SK-N-SH (cell line): ENCODE results near the gene OR51B2. TPM values are rescaled to one million over a fixed set of nuclear protein-coding genes. Genes with fewer than 3 reads are reported as not detected.
"Not testable (repeated sequence)": the region's sequence is repeated elsewhere in the genome, so short reads cannot be mapped to it uniquely, and the experiment has no call there.

ENCODE experiments used
- CTCF ChIA-PET: fragments of 300-600, 350-600 bp; formaldehyde crosslinking; extraction: SDS; loops from one replicate; lab custom pipeline; 2021; lab: Yijun Ruan, JAX
- POLR2A ChIA-PET: fragments of 350-600 bp; sonication (Branson Sonifier 250); formaldehyde crosslinking; extraction: SDS; loops from one replicate; lab custom pipeline; 2020; ENCODE audit warnings: antibody characterized with exemption, inconsistent platforms; lab: Yijun Ruan, JAX
- DNase-seq: peaks from one replicate; pipeline ENCODE4 v3.0.0; 2012
- H2AFZ ChIP-seq: fragments of 200-600 bp; sonication (generic); 2 replicates; pipeline ENCODE4 v1.8.1; 2016; ENCODE audit warnings: antibody characterized with exemption, mild to moderate bottlenecking, low read depth
- H3F3A ChIP-seq: fragments of 200-600 bp; sonication (generic); replicated peaks from 2 replicates; pipeline ENCODE3; 2016; ENCODE audit warnings: antibody characterized with exemption, mild to moderate bottlenecking; ENCODE audit not compliant: insufficient read depth
- H3K27ac ChIP-seq, 2 experiments: fragments of 200-500 bp in 1 of 2; fragments of 200-600 bp in 1 of 2; sonication (Bioruptor generic) in 1 of 2; sonication (generic), shearing (Covaris generic) in 1 of 2; 2 replicates each; pipeline versions ENCODE4 v1.5.1 to v1.6.1; 2014 to 2016; ENCODE audit warnings: low read depth in 2 of 2, inconsistent platforms in 1 of 2, low read length in 1 of 2, mild to moderate bottlenecking in 1 of 2, mixed read lengths in 1 of 2
- H3K27me3 ChIP-seq: fragments of 200-600 bp; sonication (generic), shearing (Covaris generic); 2 replicates; pipeline ENCODE4 v1.6.1; 2016; ENCODE audit warnings: mixed run types; ENCODE audit not compliant: insufficient read depth
- H3K36me3 ChIP-seq, 2 experiments: fragments of 200-500 bp in 1 of 2; fragments of 200-600 bp in 1 of 2; sonication (Bioruptor generic) in 1 of 2; sonication (generic) in 1 of 2; replicated peaks in 1 of 2; 2 replicates each; pipeline versions ENCODE3 to v1.5.1; 2014 to 2016; ENCODE audit warnings: low read length in 1 of 2, mild to moderate bottlenecking in 1 of 2; ENCODE audit not compliant: insufficient read depth in 2 of 2, control insufficient read depth in 1 of 2
- H3K4me1 ChIP-seq, 2 experiments: fragments of 200-500 bp in 1 of 2; fragments of 200-600 bp in 1 of 2; sonication (Bioruptor generic) in 1 of 2; sonication (generic), shearing (Covaris generic) in 1 of 2; 2 replicates each; pipeline versions ENCODE4 v1.5.1 to v1.6.1; 2014 to 2016; ENCODE audit warnings: low read depth in 1 of 2, low read length in 1 of 2, mixed run types in 1 of 2; ENCODE audit not compliant: insufficient read depth in 2 of 2, control insufficient read depth in 1 of 2
- H3K4me2 ChIP-seq: fragments of 200-600 bp; sonication (generic), shearing (Covaris generic); 2 replicates; pipeline ENCODE4 v1.6.1; 2017; ENCODE audit warnings: mixed run types
- H3K4me3 ChIP-seq, 2 experiments: fragments of 200-500 bp in 1 of 2; fragments of 200-600 bp in 1 of 2; sonication (Bioruptor generic) in 1 of 2; sonication (generic), shearing (Covaris generic) in 1 of 2; 2 replicates each; pipeline versions ENCODE4 v1.5.1 to v1.8.1; 2014 to 2016; ENCODE audit warnings: low read depth in 2 of 2, inconsistent platforms in 1 of 2, low read length in 1 of 2, mild to moderate bottlenecking in 1 of 2, mixed read lengths in 1 of 2, moderate library complexity in 1 of 2
- H3K79me2 ChIP-seq: fragments of 200-600 bp; sonication (generic); 2 replicates; pipeline ENCODE4 v1.8.1; 2017; ENCODE audit warnings: mild to moderate bottlenecking; ENCODE audit not compliant: insufficient read depth
- H3K9ac ChIP-seq: fragments of 200-600 bp; sonication (generic); 2 replicates; pipeline ENCODE4 v1.6.1; 2017; ENCODE audit warnings: mixed run types
- H3K9me2 ChIP-seq: fragments of 200-600 bp; sonication (generic); 2 replicates; pipeline ENCODE4 v1.6.1; 2017; ENCODE audit warnings: mixed run types
- H3K9me3 ChIP-seq: fragments of 200-600 bp; sonication (generic); 2 replicates; pipeline ENCODE4 v1.6.1; 2017; ENCODE audit warnings: mixed run types, mild to moderate bottlenecking, moderate library complexity
- H4K20me1 ChIP-seq: fragments of 200-600 bp; sonication (generic); 2 replicates; pipeline ENCODE4 v1.6.1; 2017; ENCODE audit warnings: mild to moderate bottlenecking, mixed run types; ENCODE audit not compliant: insufficient read depth
- EP300 ChIP-seq, 2 experiments: IDR thresholded peaks; 2 replicates each; pipeline versions ENCODE4 v1.4.0 to v1.6.1; 2012; ENCODE audit warnings: borderline replicate concordance in 1 of 2, low read depth in 1 of 2, low read length in 1 of 2
- FOXM1 ChIP-seq: IDR thresholded peaks from 2 replicates; pipeline ENCODE4 v1.4.0; 2012; ENCODE audit warnings: low read depth, mild to moderate bottlenecking
- GABPA ChIP-seq: IDR thresholded peaks from 2 replicates; pipeline ENCODE4 v1.4.0; 2012; ENCODE audit warnings: low read depth, mild to moderate bottlenecking
- MXI1 ChIP-seq: IDR thresholded peaks from 2 replicates; pipeline ENCODE4 v1.6.1; 2012; ENCODE audit warnings: mild to moderate bottlenecking, low read depth, low read length, improper control_type of control experiment
- NFIC ChIP-seq: IDR thresholded peaks from 2 replicates; pipeline ENCODE4 v1.4.0; 2012; ENCODE audit warnings: borderline replicate concordance
- PBX3 ChIP-seq: IDR thresholded peaks from 2 replicates; pipeline ENCODE4; 2012
- POLR2AphosphoS5 ChIP-seq: IDR thresholded peaks from 2 replicates; pipeline ENCODE4 v1.6.1; 2012; ENCODE audit warnings: low read depth, low read length
- RAD21 ChIP-seq: IDR thresholded peaks from 2 replicates; pipeline ENCODE4 v1.6.1; 2012; ENCODE audit warnings: mild to moderate bottlenecking, low read length
- RCOR1 ChIP-seq: fragments of 150-350 bp; IDR thresholded peaks from 2 replicates; pipeline ENCODE4 v1.6.1; 2017; ENCODE audit warnings: antibody characterized with exemption, low read length
- RFX5 ChIP-seq: IDR thresholded peaks from 2 replicates; pipeline ENCODE4 v1.6.1; 2012; ENCODE audit warnings: mild to moderate bottlenecking, improper control_type of control experiment, low read length
- RXRA ChIP-seq: IDR thresholded peaks from 2 replicates; pipeline ENCODE4 v1.4.0; 2012; ENCODE audit warnings: low read depth, mild to moderate bottlenecking, borderline replicate concordance
- TCF12 ChIP-seq: IDR thresholded peaks from 2 replicates; pipeline ENCODE4 v1.4.0; 2012
- TEAD4 ChIP-seq: IDR thresholded peaks from 2 replicates; pipeline ENCODE4 v1.4.0; 2012; ENCODE audit warnings: mild to moderate bottlenecking, borderline replicate concordance; ENCODE audit not compliant: insufficient read depth
- YY1 ChIP-seq: IDR thresholded peaks from 2 replicates; pipeline ENCODE4 v1.4.0; 2012; ENCODE audit warnings: low read depth, mild to moderate bottlenecking
- WGBS: methylation state at CpG from one replicate; pipeline ENCODE4 v1.1.6; 2017; ENCODE audit warnings: low lambda C conversion rate; 5-methylcytosine and 5-hydroxymethylcytosine counted together
- polyA plus RNA-seq, 3 experiments: library from polyadenylated mRNA; depleted of rRNA; stranded (reverse); fragments of >200 nt; gene quantifications; 2 replicates each; pipeline ENCODE4 v1.2.3, GENCODE V29; 2012
- TF ChIP-seq, protein P1 (sequence below): IDR thresholded peaks from 2 replicates; pipeline ENCODE4 v1.4.0; 2012; ENCODE audit warnings: low read depth

Gene OR51B2
- polyA plus RNA-seq, 1 of the 3 experiments (the other 2 are of a cell fraction) = not detected

DNA sequence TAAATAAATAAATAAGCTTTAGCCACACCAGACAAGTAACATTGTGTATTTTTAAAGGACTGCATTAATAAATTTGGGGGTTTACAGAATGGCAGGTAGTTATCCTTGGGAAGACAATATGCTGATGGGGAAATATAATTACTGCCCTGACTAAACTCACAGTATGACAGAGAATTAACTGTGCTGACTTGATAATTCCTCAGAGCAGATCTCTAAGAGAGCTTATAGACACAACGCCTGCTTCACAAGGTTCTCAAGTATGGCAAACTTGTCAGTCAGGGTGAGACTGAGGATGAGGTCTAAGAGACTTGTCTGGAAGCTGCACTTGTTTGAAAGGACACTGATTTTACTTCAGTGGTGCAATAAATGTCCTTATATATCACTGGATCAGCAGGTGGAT is 25.6 kb downstream of the OR51B2 start:
- Histone ChIP-seq H3K27me3 (peaks cover 6% of the 10 kb centered on the region; the same call in 1 of the 2 replicates), H3K27ac (no peak overlapping the region), H3K4me2 (no peak overlapping the region), H3K9me2 (no peaks in the 10 kb centered on the region), H3F3A (no peaks in the 10 kb centered on the region), H3K79me2 (no peaks in the 10 kb centered on the region), H2AFZ (no peak overlapping the region), H3K9ac (no peak overlapping the region), H3K4me1 (no peaks in the 10 kb centered on the region), H3K9me3 (no peaks in the 10 kb centered on the region), H3K36me3 (no peaks in the 10 kb centered on the region), H4K20me1 (no peaks in the 10 kb centered on the region), H3K4me3 (no peak overlapping the region)
- POLR2A ChIA-PET = no interaction called here
- DNase-seq = no peak
- 0% methylated on average over 1 of the region's 1 CpG for WGBS
- TF ChIP-seq TCF12 (no peak), TEAD4 (no peak), FOXM1 (no peak), RXRA (no peak), YY1 (no peak), PBX3 (no peak), MXI1 (no peak), GABPA (no peak), NFIC (no peak), RFX5 (no peak), RCOR1 (no peak), POLR2AphosphoS5 (no peak)
- TF ChIP-seq, protein P1, sequence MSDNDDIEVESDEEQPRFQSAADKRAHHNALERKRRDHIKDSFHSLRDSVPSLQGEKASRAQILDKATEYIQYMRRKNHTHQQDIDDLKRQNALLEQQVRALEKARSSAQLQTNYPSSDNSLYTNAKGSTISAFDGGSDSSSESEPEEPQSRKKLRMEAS = no peak
- TF ChIP-seq, all 33 proteins: peak for 0
- CTCF ChIA-PET = no interaction called here

- Histone ChIP-seq H3K9me3 (no peaks in the 10 kb centered on the region), H3K36me3 (no peaks in the 10 kb centered on the region), H3K4me2 (no peak overlapping the region), H3K9me2 (no peaks in the 10 kb centered on the region), H3K27ac (no peak overlapping the region), H3K79me2 (no peaks in the 10 kb centered on the region), H3F3A (no peaks in the 10 kb centered on the region), H3K9ac (no peak overlapping the region), H2AFZ (no peak overlapping the region), H3K27me3 (peaks cover 6% of the 10 kb centered on the region; the same call in 1 of the 2 replicates), H4K20me1 (no peaks in the 10 kb centered on the region), H3K4me1 (no peaks in the 10 kb centered on the region), H3K4me3 (no peak overlapping the region)
- no peak for DNase-seq
- TF ChIP-seq RAD21 = no peak
- no peak for TF ChIP-seq POLR2AphosphoS5
- no peak for TF ChIP-seq EP300 (IDR thresholded peaks at IDR 0.05; ENCODE audit: borderline replicate concordance in 1 of 2, low read depth in 1 of 2, low read length in 1 of 2)
- POLR2A ChIA-PET = no interaction called here
- CTCF ChIA-PET = no interaction called here
- 4% methylated on average over 4 of the region's 4 CpGs for WGBS
Observed at GRCh38 chr11:5297721-5298323, 26.3 kb downstream of the OR51B2 start.

DNA sequence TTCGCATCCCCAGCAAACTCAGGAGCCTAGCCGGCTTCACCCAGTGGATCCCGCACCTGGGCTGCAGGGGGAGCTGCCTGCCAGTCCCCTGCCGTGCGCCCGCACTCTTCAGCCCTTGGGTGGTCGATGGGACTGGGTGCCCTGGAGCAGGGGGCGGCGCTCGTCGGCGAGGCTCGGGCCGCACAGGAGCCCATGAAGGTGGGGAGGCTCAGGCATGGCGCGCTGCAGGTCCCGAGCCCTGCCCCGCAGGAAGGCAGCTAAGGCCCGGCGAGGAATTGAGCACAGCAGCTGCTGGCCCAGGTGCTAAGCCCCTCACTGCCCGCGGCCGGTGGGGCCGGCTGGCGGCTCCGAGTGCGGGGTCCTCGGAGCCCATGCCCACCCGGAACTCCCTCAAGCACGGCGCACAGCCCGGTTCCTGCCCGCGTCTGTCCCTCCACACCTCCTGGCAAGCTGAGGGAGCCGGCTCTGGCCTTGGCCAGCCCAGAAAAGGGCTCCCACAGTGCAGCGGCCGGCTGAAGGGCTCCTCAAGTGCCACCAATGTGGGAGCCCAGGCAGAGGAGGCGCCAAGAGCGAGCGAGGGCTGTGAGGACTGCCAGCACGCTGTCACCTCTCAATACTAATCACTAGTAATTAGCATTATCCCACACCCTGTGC is 29.6 kb downstream of the OR51B2 start:
- CTCF ChIA-PET = interaction anchor here (0.6 kb wide), 1 partner anchor 1110 kb away, joined by 3 read pairs; no protein-coding TSS in a partner anchor
- H3K79me2 ChIP-seq, H3K27me3 ChIP-seq, POLR2A ChIA-PET, H3K9me2 ChIP-seq, H3K4me2 ChIP-seq, H3K36me3 ChIP-seq, H4K20me1 ChIP-seq, H3K4me1 ChIP-seq, H3K9ac ChIP-seq, H3K9me3 ChIP-seq, H3K4me3 ChIP-seq, DNase-seq, H2AFZ ChIP-seq, H3K27ac ChIP-seq, H3F3A ChIP-seq: not testable (repeated sequence)
- 19% methylated on average over 14 of the region's 41 CpGs for WGBS
